ENCODE data around the gene SS18. TPM values are rescaled to one million over a fixed set of nuclear protein-coding genes. Genes with fewer than 3 reads are reported as not detected.

The SS18 gene
- total RNA-seq, 8 experiments from 2014 or later: 31.7 to 102 (median 80.6) TPM

- Histone ChIP-seq H3K27ac (no peak overlapping the region), H3K4me3 (no peak overlapping the region), H3K4me1 (replicated peaks in 1 of 2) (peaks cover 12 to 13% of the 10 kb centered on the region in 2 donors)
- in situ Hi-C loops (cut with MboI; ENCODE audit: low pct_unique_long_range_greater_than_20kb in 2 of 9, low sequenced_read_pairs in 9 of 9, unreplicated experiment in 9 of 9): no loop called here
- ATAC-seq (replicated peaks in 6 of 8): no peak
- 86 to 100% (median 100%) methylated on average over 1 of the region's 1 CpG; no CpG with 5 or more reads in 4 of the 10 experiments for WGBS, 10 experiments
Observed at GRCh38 chr18:26056291-26056690, 34.1 kb downstream of the SS18 start.

- peak in 1 of 8 experiments; percentile 60 for ATAC-seq (replicated peaks in 6 of 8)
Observed at GRCh38 chr18:26052505-26052904, 37.9 kb downstream of the SS18 start.

DNA sequence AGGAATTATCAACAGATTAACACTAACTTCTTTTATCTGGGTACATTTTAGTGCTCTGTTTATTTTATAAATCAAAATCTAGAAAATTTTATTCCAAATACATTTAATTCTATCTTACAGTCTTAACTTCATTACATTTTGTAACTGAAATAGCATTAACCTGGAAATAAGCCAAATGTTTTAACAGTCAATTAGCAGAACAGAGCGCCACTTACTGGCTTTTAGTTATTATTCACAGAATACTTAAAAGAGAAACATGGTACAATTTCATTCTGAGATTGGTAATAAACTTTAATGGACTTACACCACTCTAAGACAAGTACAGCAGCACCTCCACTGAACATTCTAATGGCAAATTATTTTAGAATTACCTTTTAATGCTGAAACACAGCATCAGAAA is 38.6 kb downstream of the SS18 start:
- in situ Hi-C loops (cut with MboI; ENCODE audit: low pct_unique_long_range_greater_than_20kb in 2 of 9, low sequenced_read_pairs in 9 of 9, unreplicated experiment in 9 of 9): no loop called here
- Histone ChIP-seq H3K27ac (no peak overlapping the region), H3K4me3 (no peak overlapping the region), H3K4me1 (replicated peaks in 1 of 2) (no peaks in the 10 kb centered on the region)
- no peak for ATAC-seq (replicated peaks in 6 of 8)
- WGBS, 10 experiments: 67 to 100% (median 100%) methylated on average over 1 of the region's 1 CpG

More at GRCh38 chr18:26052505-26052904, 37.9 kb downstream of the SS18 start:
- in situ Hi-C loops (cut with MboI; ENCODE audit: low pct_unique_long_range_greater_than_20kb in 2 of 9, low sequenced_read_pairs in 9 of 9, unreplicated experiment in 9 of 9): no loop called here
- Histone ChIP-seq H3K4me1 (replicated peaks in 1 of 2) (peaks cover 5% of the 10 kb centered on the region in 2 donors), H3K27ac (no peak overlapping the region), H3K4me3 (no peak overlapping the region)

DNA sequence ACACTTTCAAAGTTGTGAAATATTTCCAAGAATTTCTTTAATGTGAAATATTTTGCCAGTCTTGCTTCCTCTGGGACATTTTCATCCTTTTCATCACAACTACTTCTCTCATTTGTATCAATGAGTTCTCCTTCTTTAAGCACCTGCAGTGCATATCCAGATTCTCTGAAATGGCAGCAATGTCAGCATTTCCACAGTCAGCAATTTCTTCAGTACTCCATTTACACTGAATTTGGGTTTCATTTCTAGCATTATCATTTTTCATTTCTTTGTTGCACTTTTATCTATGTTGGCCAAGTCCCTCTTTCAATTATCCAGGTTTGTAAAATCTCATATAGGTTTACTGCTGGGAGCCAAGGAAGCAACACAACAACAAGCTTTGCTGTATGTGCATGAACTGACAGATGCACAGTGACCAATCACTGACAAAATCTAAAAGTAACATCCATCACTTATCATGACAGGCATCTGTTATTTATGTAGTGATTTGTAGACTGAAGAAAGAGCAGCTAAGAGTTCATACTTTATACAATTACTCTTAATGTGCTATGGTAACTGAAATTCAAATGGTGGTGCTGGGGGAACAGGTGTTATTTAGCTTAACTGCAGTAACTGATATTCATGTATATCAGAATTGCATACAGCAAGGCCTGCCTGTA is 43.9 kb downstream of the SS18 start:
- in situ Hi-C loops (cut with MboI; ENCODE audit: low pct_unique_long_range_greater_than_20kb in 2 of 9, low sequenced_read_pairs in 9 of 9, unreplicated experiment in 9 of 9): no loop called here
- no peaks in the 10 kb centered on the region for H3K4me1 ChIP-seq (replicated peaks in 1 of 2)
- H3K4me3 ChIP-seq: no peak overlapping the region
- ATAC-seq (replicated peaks in 6 of 8): peak in 1 of 8 experiments; percentile 23
- H3K27ac ChIP-seq: no peak overlapping the region

- Histone ChIP-seq H3K27ac (no peak overlapping the region), H3K4me1 (replicated peaks in 1 of 2) (no peaks in the 10 kb centered on the region), H3K4me3 (no peak overlapping the region)
- in situ Hi-C loops (cut with MboI; ENCODE audit: low pct_unique_long_range_greater_than_20kb in 2 of 9, low sequenced_read_pairs in 9 of 9, unreplicated experiment in 9 of 9): no loop called here
- WGBS, 10 experiments: 90 to 100% (median 97%) methylated on average over 2 to 3 of the region's 3 CpGs; no CpG with 5 or more reads in 1 of the 10 experiments
- ATAC-seq (replicated peaks in 6 of 8): no peak
Observed at GRCh38 chr18:26044807-26045206, 45.6 kb downstream of the SS18 start.

DNA sequence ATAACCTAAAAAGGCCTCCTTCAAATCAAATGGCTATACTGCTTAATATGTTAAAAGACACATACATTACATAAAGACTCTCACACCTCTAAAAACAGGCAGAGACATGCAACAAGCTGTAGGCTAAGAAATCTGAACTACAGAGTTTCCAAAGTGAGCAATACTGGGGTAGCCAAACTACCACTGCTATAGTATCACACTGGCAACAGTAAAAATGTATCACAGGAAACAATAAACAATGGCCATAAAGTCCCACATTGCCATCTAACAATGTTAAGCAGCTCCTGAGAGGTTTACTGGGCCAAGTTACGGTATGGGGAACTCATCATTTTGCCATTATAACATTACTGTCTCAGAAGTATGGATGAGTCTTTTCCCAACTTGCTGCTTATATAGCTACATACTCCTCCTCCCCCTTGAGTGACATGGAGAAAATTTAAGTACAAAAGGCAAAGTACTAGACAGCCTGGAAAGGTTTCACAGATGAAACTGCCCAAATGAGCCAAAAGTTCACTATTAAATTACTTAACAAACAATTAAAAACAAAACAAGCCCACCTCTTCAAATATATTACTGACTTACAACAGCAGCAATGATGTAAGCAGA is 50.3 kb downstream of the SS18 start:
- 82 to 100% (median 100%) methylated on average over 1 of the region's 1 CpG; no CpG with 5 or more reads in 4 of the 10 experiments for WGBS, 10 experiments
- Histone ChIP-seq H3K27ac (no peak overlapping the region), H3K4me1 (replicated peaks in 1 of 2) (no peaks in the 10 kb centered on the region), H3K4me3 (no peak overlapping the region)
- in situ Hi-C loops (cut with MboI; ENCODE audit: low pct_unique_long_range_greater_than_20kb in 2 of 9, low sequenced_read_pairs in 9 of 9, unreplicated experiment in 9 of 9): no loop called here
- no peak for ATAC-seq (replicated peaks in 6 of 8)

DNA sequence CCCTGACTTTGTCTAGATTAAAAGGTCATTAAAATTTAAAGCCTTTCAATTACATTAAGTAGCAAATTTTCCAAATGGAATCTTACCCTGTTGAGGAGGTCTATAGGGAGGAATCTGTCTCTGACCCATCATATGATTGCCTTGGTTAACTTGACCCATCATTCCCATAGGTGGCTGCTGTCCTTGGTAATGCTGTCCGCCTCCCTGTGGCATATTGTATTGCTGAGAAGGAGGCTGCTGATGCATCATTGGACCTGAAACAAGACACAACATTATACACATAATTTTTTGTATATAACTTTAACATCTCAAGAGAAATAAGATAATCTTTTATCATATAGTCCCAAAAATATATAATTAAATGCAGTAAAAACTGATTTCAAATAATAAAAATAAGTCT is 51.2 kb downstream of the SS18 start:
- in situ Hi-C loops (cut with MboI; ENCODE audit: low pct_unique_long_range_greater_than_20kb in 2 of 9, low sequenced_read_pairs in 9 of 9, unreplicated experiment in 9 of 9): no loop called here
- no peak overlapping the region for H3K27ac ChIP-seq
- no peaks in the 10 kb centered on the region for H3K4me1 ChIP-seq (replicated peaks in 1 of 2)
- 91 to 100% (median 100%) methylated on average over 1 of the region's 1 CpG; no CpG with 5 or more reads in 3 of the 10 experiments for WGBS, 10 experiments
- no peak for ATAC-seq (replicated peaks in 6 of 8)
- H3K4me3 ChIP-seq: no peak overlapping the region

GRCh38 chr18:26036635-26037034 is 53.8 kb downstream of the SS18 start:
- H3K27ac ChIP-seq: no peak overlapping the region
- H3K4me3 ChIP-seq: no peak overlapping the region
- no peak for ATAC-seq (replicated peaks in 6 of 8)
- in situ Hi-C loops (cut with MboI; ENCODE audit: low pct_unique_long_range_greater_than_20kb in 2 of 9, low sequenced_read_pairs in 9 of 9, unreplicated experiment in 9 of 9): no loop called here
- H3K4me1 ChIP-seq (replicated peaks in 1 of 2): no peaks in the 10 kb centered on the region

DNA sequence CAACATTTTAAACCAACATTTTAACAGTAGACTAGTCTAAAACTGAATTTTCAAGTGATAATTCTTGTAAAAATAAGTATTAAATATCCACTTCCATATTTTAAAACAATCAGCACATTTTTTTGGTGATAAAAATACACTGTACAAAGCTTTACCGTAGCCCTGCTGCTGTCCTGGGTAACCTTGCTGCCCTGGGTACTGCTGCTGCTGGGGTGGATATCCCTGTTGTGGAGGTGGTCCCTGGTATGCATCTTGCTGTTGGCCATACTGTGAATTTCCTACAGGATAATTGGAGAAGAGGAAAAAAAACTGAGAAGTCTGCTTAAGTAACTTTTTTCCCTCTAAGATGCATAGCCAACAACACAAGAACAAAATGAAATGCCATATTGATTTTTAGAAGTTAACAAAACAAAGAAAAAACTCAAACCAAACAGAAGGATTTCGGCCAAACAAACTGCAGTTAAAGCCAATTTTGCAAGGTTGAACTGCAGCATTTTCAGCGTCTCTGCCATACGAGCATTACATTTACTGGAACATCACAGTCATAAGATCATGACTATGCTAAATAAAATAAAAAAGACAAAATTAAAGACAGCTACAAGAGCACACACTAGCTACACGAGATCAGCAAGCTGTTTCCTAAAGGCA is 55.4 kb downstream of the SS18 start:
- Histone ChIP-seq H3K4me1 (replicated peaks in 1 of 2) (no peaks in the 10 kb centered on the region), H3K27ac (no peak overlapping the region), H3K4me3 (no peak overlapping the region)
- 76 to 100% (median 88%) methylated on average over 2 to 5 of the region's 5 CpGs for WGBS, 10 experiments
- in situ Hi-C loops (cut with MboI; ENCODE audit: low pct_unique_long_range_greater_than_20kb in 2 of 9, low sequenced_read_pairs in 9 of 9, unreplicated experiment in 9 of 9): no loop called here
- ATAC-seq (replicated peaks in 6 of 8): no peak

- WGBS, 10 experiments: 82 to 100% (median 100%) methylated on average over 1 of the region's 1 CpG; no CpG with 5 or more reads in 5 of the 10 experiments
- peak in 6 of 8 experiments; percentile 48 to 95 (median 70) for ATAC-seq (replicated peaks in 6 of 8)
- H3K4me3 ChIP-seq: no peak overlapping the region
- no peaks in the 10 kb centered on the region for H3K4me1 ChIP-seq (replicated peaks in 1 of 2)
- H3K27ac ChIP-seq: no peak overlapping the region
- in situ Hi-C loops (cut with MboI; ENCODE audit: low pct_unique_long_range_greater_than_20kb in 2 of 9, low sequenced_read_pairs in 9 of 9, unreplicated experiment in 9 of 9): no loop called here
Observed at GRCh38 chr18:26022585-26022984, 67.8 kb downstream of the SS18 start.

DNA sequence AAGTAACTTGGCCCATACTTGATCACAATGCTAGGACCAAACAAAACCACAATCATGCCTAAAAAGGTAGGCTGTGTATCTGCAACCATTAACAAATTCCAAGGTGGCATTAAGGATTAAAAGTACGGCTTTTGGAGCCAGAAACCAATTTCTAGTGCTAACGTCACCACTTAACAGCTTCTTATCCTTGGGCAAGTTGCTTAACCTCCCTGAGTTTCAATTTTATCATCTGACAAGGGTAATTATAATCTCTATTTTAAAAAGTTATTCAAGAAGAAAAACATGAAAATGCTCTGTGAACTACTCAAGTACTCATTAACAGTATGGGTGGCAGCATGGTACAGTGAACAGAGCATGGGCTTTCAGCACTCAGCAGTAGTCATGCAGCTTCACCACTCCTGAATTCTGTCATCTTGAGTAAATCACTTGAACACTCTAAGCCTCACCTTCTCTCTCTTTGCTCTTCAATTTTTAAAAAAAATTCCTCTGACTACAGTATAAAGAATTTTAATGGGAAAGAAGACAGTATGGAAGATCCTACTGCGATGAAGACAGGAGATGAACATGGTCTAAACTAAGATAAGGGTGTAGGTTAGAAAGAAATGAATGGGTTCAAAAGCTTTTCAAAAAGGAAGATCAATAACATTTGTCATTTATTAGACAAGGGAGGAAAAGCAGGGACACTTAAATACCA is 69.2 kb downstream of the SS18 start:
- ATAC-seq (replicated peaks in 6 of 8): no peak
- H3K4me3 ChIP-seq: no peak overlapping the region
- 79 to 100% (median 98%) methylated on average over 1 to 3 of the region's 3 CpGs for WGBS, 10 experiments
- in situ Hi-C loops (cut with MboI; ENCODE audit: low pct_unique_long_range_greater_than_20kb in 2 of 9, low sequenced_read_pairs in 9 of 9, unreplicated experiment in 9 of 9): no loop called here
- no peak overlapping the region for H3K27ac ChIP-seq
- H3K4me1 ChIP-seq (replicated peaks in 1 of 2): no peaks in the 10 kb centered on the region

GRCh38 chr18:26017929-26018328 is 72.5 kb downstream of the SS18 start:
- peak in 1 of 8 experiments; percentile 41 for ATAC-seq (replicated peaks in 6 of 8)
- no peak overlapping the region for H3K4me3 ChIP-seq
- H3K27ac ChIP-seq: no peak overlapping the region
- H3K4me1 ChIP-seq (replicated peaks in 1 of 2): no peaks in the 10 kb centered on the region
- in situ Hi-C loops (cut with MboI; ENCODE audit: low pct_unique_long_range_greater_than_20kb in 2 of 9, low sequenced_read_pairs in 9 of 9, unreplicated experiment in 9 of 9): no loop called here

- in situ Hi-C loops (cut with MboI; ENCODE audit: low pct_unique_long_range_greater_than_20kb in 2 of 9, low sequenced_read_pairs in 9 of 9, unreplicated experiment in 9 of 9): no loop called here
- no peak for ATAC-seq (replicated peaks in 6 of 8)
Observed at GRCh38 chr18:26014462-26014861, 76.0 kb downstream of the SS18 start.

More at GRCh38 chr18:26014462-26014861, 76.0 kb downstream of the SS18 start:
- Histone ChIP-seq H3K27ac (no peak overlapping the region), H3K4me3 (no peak overlapping the region), H3K4me1 (replicated peaks in 1 of 2) (no peaks in the 10 kb centered on the region)

Measured in motor neuron (in vitro differentiated cells).